ENCODE data around the gene NDST3. TPM values are rescaled to one million over a fixed set of nuclear protein-coding genes. Genes with fewer than 3 reads are reported as not detected.

The NDST3 gene
- total RNA-seq, 6 experiments from 2014 or later: not detected

DNA sequence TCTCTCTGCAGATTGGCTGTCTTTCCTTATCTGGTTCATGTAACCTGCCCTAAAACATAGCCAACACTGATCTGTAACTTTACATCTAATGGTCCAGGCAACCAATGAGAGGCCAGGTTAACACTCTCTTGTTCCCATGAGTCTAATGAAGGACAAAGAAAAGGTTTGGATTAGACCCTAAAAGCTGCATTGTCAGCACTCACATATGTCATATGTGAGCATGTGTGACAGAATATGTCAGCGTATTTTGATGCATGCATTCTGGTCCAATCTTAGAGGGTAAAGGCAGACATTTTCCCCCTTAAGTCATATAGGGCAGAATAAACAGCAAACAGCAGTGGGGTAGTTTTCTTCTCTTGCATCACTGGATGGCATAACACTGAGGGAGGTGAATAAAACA lies 3.7 kb downstream of the NDST3 start:
- Mint-ChIP-seq H3K27me3 (ENCODE audit: insufficient read depth) (peaks cover 9% of the 10 kb centered on the region), H3K36me3 (ENCODE audit: low read depth) (no peaks in the 10 kb centered on the region), H3K9me3 (no peaks in the 10 kb centered on the region), H3K27ac (no peak overlapping the region), H3K4me1 (ENCODE audit: low read depth) (peaks cover 7% of the 10 kb centered on the region), H3K4me3 (no peak overlapping the region)
- TF ChIP-seq, protein P1, sequence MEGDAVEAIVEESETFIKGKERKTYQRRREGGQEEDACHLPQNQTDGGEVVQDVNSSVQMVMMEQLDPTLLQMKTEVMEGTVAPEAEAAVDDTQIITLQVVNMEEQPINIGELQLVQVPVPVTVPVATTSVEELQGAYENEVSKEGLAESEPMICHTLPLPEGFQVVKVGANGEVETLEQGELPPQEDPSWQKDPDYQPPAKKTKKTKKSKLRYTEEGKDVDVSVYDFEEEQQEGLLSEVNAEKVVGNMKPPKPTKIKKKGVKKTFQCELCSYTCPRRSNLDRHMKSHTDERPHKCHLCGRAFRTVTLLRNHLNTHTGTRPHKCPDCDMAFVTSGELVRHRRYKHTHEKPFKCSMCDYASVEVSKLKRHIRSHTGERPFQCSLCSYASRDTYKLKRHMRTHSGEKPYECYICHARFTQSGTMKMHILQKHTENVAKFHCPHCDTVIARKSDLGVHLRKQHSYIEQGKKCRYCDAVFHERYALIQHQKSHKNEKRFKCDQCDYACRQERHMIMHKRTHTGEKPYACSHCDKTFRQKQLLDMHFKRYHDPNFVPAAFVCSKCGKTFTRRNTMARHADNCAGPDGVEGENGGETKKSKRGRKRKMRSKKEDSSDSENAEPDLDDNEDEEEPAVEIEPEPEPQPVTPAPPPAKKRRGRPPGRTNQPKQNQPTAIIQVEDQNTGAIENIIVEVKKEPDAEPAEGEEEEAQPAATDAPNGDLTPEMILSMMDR (IDR thresholded peaks at IDR 0.05): no peak
- DNase-seq: no peak

DNA sequence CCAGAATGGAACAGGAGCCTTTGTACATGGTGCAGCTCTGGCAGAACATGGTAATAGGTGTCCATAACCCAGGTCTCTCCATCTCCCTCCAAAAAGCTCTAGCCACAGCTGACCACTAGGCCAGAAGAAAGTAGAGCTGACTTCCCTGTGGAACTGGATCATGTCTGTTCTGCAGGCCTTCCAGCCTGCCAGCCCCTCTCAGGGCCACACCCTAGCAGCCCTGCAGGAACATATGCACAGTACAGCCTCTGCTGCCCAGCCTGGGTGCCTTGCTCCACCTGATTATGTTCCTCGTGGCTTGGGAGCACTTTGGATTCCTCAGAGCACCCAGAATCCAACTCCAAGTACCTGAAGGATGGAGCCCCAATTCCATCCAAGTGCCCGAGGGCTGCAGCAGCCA lies 12.0 kb downstream of the NDST3 start:
- Mint-ChIP-seq H3K36me3 (ENCODE audit: low read depth) (no peaks in the 10 kb centered on the region), H3K27ac (no peak overlapping the region), H3K4me3 (no peak overlapping the region), H3K27me3 (ENCODE audit: insufficient read depth) (no peaks in the 10 kb centered on the region; the same call in 1 of the 2 replicates), H3K4me1 (ENCODE audit: low read depth) (no peaks in the 10 kb centered on the region), H3K9me3 (no peaks in the 10 kb centered on the region; the same call in 1 of the 2 replicates)
- DNase-seq: no peak
- TF ChIP-seq, protein P1 (IDR thresholded peaks at IDR 0.05): no peak

DNA sequence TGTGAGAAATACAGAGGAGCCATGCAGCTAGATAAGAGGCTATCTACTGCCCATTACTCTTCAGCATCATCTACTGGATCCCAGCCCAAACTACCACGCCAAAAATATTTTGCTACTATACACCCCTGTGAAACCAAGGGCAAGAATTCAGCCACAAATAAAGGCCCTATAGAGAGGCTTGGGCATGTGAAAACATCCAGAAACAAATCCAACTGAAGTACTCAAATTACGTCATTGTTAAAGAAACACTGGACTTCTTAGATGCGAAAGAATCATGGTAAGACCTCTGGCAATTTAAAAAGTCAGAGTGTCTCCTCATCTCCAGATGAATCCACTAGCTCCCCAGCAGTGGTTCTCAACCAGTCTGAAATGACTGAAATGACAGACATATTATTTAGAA lies 12.8 kb downstream of the NDST3 start:
- Mint-ChIP-seq H3K9me3 (no peaks in the 10 kb centered on the region; the same call in 1 of the 2 replicates), H3K36me3 (ENCODE audit: low read depth) (no peaks in the 10 kb centered on the region), H3K27ac (no peak overlapping the region), H3K4me1 (ENCODE audit: low read depth) (no peaks in the 10 kb centered on the region), H3K27me3 (ENCODE audit: insufficient read depth) (no peaks in the 10 kb centered on the region; the same call in 1 of the 2 replicates), H3K4me3 (no peak overlapping the region)
- no peak for DNase-seq
- TF ChIP-seq, protein P1 (IDR thresholded peaks at IDR 0.05): no peak

DNA sequence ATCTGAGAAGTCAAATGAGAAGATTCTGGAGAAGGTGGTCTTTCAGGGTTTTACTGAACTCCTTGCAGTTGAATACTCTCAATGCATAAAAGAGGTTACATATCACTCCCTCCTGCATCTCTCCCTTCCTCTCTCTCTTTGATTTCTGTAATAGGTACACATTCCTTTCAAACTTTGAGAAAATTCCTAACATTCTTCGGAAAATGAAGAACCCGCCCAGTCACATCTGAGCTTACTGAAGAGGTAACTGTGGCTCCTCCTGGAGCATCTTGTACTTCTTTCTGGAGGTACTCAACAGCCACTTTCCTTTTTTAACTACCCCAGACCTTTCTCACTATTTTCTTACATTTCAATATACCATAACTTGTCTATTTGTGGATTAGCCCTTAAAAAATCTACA lies 24.7 kb downstream of the NDST3 start:
- Mint-ChIP-seq H3K36me3 (ENCODE audit: low read depth) (no peaks in the 10 kb centered on the region), H3K4me3 (no peak overlapping the region), H3K27ac (no peak overlapping the region), H3K27me3 (ENCODE audit: insufficient read depth) (peaks cover 4% of the 10 kb centered on the region), H3K9me3 (no peaks in the 10 kb centered on the region), H3K4me1 (ENCODE audit: low read depth) (no peaks in the 10 kb centered on the region)
- no peak for DNase-seq
- TF ChIP-seq, protein P1 (IDR thresholded peaks at IDR 0.05): no peak

DNA sequence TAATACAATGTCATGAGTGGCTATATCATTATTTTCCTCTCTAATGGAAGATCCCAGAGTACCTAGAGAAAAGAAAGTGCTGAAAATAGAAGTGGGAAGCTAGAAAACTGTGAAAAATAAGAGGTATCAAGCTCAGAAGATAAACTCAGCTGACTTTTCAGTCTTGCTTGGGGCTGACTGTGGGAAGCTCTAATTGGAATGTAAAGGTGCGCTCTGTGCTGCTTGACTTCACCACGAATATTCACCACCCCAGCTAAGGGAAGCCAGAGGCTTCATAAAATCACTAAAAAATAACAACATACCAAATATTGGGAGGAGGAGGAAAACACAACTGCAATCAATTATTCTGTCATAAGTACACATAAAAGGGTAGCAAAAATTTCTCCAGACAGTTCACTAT lies 25.1 kb downstream of the NDST3 start:
- no peak for DNase-seq
- Mint-ChIP-seq H3K27ac (no peak overlapping the region), H3K9me3 (no peaks in the 10 kb centered on the region), H3K36me3 (ENCODE audit: low read depth) (no peaks in the 10 kb centered on the region), H3K4me3 (no peak overlapping the region), H3K4me1 (ENCODE audit: low read depth) (no peaks in the 10 kb centered on the region), H3K27me3 (ENCODE audit: insufficient read depth) (peaks cover 4% of the 10 kb centered on the region)
- TF ChIP-seq, protein P1 (IDR thresholded peaks at IDR 0.05): no peak

Data from HFFc6 (cell line).